Astrocyte of the cerebellum (primary cell): ENCODE data around the gene CFAP46.
"Not testable (repeated sequence)": the region's sequence is repeated elsewhere in the genome, so short reads cannot be mapped to it uniquely, and the experiment has no call there.

Experiments used
- DNase-seq: peaks from one replicate; pipeline ENCODE4 v3.0.0-alpha.2; 2011; ENCODE audit warnings: low read depth
- H3K4me3 ChIP-seq: 2 replicates; pipeline ENCODE4 v1.5.1; 2011; ENCODE audit warnings: mild to moderate bottlenecking, low read depth, low read length, moderate library complexity
- CTCF ChIP-seq: IDR thresholded peaks from 2 replicates; pipeline ENCODE4 v1.5.1; 2012; ENCODE audit warnings: low read length, low read depth, moderate library complexity, mild to moderate bottlenecking; ENCODE audit errors: missing control alignments
- in situ Hi-C: cut with HindIII; loops from 2 replicates; pipeline ENCODE4 v1.10.0; 2017; ENCODE audit warnings: low sequenced_read_pairs

Gene CFAP46

GRCh38 chr10:132959559-132959961, 17.2 kb upstream of the CFAP46 start:
- in situ Hi-C loops: no loop called here
- TF ChIP-seq CTCF: no peak
- no peak for DNase-seq
- no peak overlapping the region for H3K4me3 ChIP-seq

DNA sequence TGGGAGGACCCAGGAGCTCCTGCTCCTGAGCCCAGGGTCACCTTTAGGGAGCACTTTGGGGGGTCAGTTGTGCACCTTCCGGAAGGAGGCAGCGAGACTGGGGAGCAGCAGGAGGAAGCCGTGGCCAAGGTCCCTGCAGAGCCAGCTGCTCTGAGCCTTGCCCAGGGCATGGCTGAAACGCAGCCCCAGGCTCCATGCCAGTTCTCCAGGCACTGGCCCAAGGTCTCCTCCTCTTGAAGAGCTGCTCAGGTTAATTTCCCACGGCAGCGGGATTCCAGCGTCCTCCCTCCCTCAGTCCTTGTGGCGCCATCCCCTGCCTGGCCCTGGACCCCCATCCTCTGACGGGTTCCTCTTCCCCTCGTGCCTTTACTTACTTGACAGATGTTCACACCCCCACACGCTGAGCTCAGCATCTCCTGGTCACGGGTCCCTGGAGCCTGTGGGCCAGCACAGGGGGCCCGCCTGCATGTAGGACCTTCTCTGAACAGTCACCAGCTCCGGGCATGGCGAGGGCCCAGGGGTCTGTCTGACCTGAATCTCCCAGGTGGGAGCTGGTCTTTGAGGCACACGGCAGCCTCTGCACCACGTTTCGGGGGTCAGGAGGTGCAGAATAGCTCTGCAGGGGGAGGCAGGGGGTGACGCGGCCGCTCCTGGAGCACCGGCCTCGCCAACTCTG, 16.7 kb upstream of the CFAP46 start:
- TF ChIP-seq CTCF: no peak
- in situ Hi-C loops: no loop called here
- no peak overlapping the region for H3K4me3 ChIP-seq
- no peak for DNase-seq

GRCh38 chr10:132957981-132958882, 15.9 kb upstream of the CFAP46 start:
- no peak for TF ChIP-seq CTCF
- DNase-seq: no peak
- no peak overlapping the region for H3K4me3 ChIP-seq
- in situ Hi-C loops: no loop called here

DNA sequence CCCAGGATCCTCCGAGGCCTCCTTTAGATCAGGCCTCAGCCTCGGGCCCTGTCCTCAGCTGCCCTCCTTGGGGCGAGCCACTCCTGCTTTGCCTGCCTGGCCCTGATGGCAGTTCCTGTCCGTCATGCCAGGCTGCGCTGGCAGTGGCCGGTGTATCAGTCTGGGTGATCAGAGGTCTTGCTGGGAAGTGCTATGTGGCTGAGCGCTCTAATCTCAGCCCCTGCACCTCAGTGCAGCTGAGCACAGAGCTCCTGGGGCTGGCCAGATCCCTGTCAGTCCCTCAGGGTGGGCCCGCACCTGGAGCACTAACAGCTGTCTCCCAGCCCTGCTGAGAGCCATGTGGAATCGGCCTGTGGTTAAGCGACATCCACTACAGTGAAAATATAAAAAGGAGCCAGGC, 14.8 kb upstream of the CFAP46 start:
- in situ Hi-C loops: no loop called here
- no peak for TF ChIP-seq CTCF
- no peak overlapping the region for H3K4me3 ChIP-seq
- no peak for DNase-seq

DNA sequence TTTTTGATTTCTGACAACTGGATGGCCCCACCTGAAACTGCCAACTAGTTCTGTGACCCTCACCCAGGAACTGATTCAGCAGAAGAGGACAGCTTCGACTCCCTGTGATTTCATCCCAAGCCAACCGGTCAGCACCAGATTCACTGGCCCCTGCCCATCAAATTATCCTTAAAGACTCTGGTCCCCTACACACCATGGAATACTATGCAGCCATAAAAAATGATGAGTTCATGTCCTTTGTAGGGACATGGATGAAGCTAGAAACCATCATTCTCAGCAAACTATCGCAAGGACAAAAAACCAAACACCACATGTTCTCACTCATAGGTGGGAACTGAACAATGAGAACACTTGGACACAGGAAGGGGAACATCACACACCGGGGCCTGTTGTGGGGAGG, 13.9 kb upstream of the CFAP46 start:
- H3K4me3 ChIP-seq, in situ Hi-C loops, DNase-seq: not testable (repeated sequence)

- H3K4me3 ChIP-seq: no peak overlapping the region
- in situ Hi-C loops: no loop called here
- no peak for DNase-seq
- TF ChIP-seq CTCF: no peak
Measured at GRCh38 chr10:132955479-132955878, 13.1 kb upstream of the CFAP46 start.

GRCh38 chr10:132953428-132953827, 11.1 kb upstream of the CFAP46 start:
- no peak for TF ChIP-seq CTCF
- H3K4me3 ChIP-seq: no peak overlapping the region
- in situ Hi-C loops: no loop called here
- no peak for DNase-seq
